Measurements from ENCODE around the gene KANTR.
A peak's percentile ranks its signal among the peaks of the same experiment; 100 is the strongest.

The KANTR gene

DNA sequence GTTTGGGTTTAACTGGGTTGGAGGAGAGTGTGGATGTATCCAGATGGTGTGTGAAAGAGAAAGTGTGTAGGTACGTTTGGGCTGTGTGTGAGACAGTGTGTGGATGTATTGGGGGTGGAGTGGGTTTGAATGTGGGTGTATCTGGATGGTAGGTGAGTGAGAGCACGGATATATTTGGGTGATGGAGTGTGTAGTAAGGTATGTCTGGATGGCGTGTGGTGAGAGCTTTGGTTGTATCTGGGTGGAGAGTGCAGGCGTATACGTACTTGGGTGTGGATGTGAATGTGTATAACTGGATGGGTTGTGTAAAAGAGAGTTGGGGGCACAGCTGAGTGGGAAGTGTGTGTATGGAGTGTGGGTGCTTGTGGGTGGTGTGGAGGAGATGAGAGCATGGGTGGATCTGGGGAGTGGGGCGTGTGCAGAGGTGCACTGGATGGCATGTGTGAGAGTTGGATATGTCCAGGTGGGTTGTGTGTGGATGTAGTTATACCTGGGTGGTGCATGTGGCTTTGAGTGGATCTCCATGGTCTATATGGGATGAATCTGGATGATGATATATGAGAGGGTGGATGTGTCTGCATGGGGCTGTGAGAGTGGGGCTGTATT is 38.6 kb upstream of the KANTR start:
- TF ChIP-seq CTCF (IDR thresholded peaks at IDR 0.05; ENCODE audit: low read depth, low read length) = no peak
- DNase-seq (ENCODE audit: extremely low read depth, low read depth) = no peak

DNA sequence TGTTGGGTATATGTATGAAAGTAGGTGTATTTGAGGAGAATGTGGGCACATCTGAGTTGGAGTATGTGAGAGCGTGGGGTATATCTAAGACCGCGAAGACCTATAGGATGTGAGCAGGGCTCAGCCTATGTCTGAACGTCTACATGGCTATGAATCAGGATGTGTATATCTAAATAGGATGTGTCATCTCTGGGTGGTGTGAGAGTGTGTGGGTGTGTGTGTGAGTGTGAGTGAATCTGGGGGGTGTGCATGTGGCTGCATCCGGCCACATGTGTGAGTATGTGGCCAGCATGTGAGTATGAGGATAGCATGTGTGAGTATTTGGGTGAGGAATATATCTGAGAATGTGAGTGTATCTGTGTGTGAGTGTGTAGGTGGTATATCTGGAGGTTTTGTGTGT is 37.6 kb upstream of the KANTR start:
- DNase-seq (ENCODE audit: extremely low read depth, low read depth) = no peak
- no peak for TF ChIP-seq CTCF (IDR thresholded peaks at IDR 0.05; ENCODE audit: low read depth, low read length)

- no peak for TF ChIP-seq CTCF (IDR thresholded peaks at IDR 0.05; ENCODE audit: low read depth, low read length)
- DNase-seq (ENCODE audit: extremely low read depth, low read depth) = no peak
Observed at GRCh38 chrX:53065104-53065503, 28.8 kb upstream of the KANTR start.

DNA sequence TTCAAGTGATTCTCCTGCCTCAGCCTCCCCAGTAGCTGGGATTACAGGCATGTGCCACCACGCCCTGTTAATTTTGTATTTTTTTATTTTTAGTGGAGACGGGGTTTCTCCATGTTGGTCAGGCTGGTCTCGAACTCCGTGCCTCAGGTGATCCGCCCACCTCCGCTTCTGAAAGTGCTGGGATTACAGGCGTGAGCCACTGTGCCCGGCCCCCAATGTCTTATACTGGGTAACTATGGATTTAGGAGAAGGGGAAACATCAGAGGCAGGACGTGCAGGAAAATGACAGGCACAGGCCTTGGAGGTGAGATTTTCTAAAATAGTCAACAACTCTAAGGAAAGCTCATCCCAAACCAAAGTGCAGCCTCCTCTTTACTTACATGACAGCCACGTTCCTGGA is 22.9 kb upstream of the KANTR start:
- DNase-seq (ENCODE audit: extremely low read depth, low read depth) = no peak

GRCh38 chrX:53071604-53072417 is 22.1 kb upstream of the KANTR start:
- DNase-seq (ENCODE audit: extremely low read depth, low read depth) = no peak
- TF ChIP-seq CTCF (IDR thresholded peaks at IDR 0.05; ENCODE audit: low read depth, low read length) = peak; percentile 68

More for the DNA sequence above, 22.9 kb upstream of the KANTR start:
- no peak for TF ChIP-seq CTCF (IDR thresholded peaks at IDR 0.05; ENCODE audit: low read depth, low read length)

GRCh38 chrX:53072418-53073114 is 21.4 kb upstream of the KANTR start:
- no peak for DNase-seq (ENCODE audit: extremely low read depth, low read depth)

More at GRCh38 chrX:53072418-53073114, 21.4 kb upstream of the KANTR start:
- no peak for TF ChIP-seq CTCF (IDR thresholded peaks at IDR 0.05; ENCODE audit: low read depth, low read length)
